Measurements from ENCODE around the gene MIA3. TPM values are rescaled to one million over a fixed set of nuclear protein-coding genes. Genes with fewer than 3 reads are reported as not detected.

Gene MIA3
- total RNA-seq, 2 donors from 2014 or later: 64.3 to 74.9 TPM

DNA sequence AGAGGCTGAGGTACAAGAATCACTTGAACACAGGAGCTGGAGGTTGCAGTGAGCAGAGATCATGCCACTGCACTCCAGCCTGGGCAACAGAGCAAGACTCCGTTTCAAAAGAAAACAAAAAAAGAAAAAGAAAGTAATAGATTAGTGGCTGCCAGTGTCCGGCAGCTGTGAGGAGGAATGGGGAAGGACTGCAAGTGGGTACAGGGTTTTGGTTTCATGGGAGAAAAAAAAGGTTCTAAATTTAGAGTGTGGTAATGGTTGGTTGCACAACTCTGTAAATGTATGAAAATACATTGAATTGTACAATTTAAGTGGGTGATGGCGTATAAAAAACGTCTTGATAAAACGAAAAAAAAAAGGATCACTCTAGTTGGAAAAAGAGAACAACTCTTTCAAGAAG, 34.8 kb upstream of the MIA3 start:
- no peak for DNase-seq (ENCODE audit: low spot score)
- TF ChIP-seq POLR2AphosphoS5 (IDR thresholded peaks at IDR 0.05) (no peak), POLR2A (IDR thresholded peaks at IDR 0.05) (no peak)
- TF ChIP-seq, protein P1, sequence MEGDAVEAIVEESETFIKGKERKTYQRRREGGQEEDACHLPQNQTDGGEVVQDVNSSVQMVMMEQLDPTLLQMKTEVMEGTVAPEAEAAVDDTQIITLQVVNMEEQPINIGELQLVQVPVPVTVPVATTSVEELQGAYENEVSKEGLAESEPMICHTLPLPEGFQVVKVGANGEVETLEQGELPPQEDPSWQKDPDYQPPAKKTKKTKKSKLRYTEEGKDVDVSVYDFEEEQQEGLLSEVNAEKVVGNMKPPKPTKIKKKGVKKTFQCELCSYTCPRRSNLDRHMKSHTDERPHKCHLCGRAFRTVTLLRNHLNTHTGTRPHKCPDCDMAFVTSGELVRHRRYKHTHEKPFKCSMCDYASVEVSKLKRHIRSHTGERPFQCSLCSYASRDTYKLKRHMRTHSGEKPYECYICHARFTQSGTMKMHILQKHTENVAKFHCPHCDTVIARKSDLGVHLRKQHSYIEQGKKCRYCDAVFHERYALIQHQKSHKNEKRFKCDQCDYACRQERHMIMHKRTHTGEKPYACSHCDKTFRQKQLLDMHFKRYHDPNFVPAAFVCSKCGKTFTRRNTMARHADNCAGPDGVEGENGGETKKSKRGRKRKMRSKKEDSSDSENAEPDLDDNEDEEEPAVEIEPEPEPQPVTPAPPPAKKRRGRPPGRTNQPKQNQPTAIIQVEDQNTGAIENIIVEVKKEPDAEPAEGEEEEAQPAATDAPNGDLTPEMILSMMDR (IDR thresholded peaks at IDR 0.05): no peak
- no peaks in the 10 kb centered on the region for H3K9me3 ChIP-seq
- intact Hi-C loops (cut with DNase I): no loop called here
- no peak overlapping the region for H3K4me3 ChIP-seq
- no peaks in the 10 kb centered on the region for H3K36me3 ChIP-seq
- H3K27me3 ChIP-seq (replicated peaks; ENCODE audit: insufficient read depth): no peaks in the 10 kb centered on the region
- WGBS: 89% methylated on average over 5 of the region's 5 CpGs
- no peaks in the 10 kb centered on the region for H3K4me1 ChIP-seq (replicated peaks)
- H3K27ac ChIP-seq: no peak overlapping the region

DNA sequence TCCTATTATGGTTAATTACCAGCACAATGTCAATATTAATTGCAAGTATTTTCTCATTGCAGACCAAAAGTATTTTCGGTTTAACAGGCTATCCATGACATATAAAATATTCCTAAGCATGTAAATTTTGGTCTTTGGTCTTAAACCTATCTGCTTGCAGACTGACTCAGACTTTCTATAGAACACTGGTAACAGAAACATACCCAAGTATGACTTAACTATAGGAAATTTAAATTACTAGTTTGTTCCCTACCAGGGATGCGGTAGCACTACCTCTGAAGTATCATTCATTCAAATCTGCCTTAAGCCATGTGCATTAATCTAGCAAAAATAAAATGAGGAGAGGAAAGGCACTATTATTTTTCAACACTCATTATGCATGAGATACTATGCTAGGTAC, 31.1 kb upstream of the MIA3 start:
- TF ChIP-seq POLR2A (IDR thresholded peaks at IDR 0.05): no peak
- Histone ChIP-seq H3K4me3 (no peak overlapping the region), H3K9me3 (no peaks in the 10 kb centered on the region), H3K4me1 (replicated peaks) (peaks cover 2% of the 10 kb centered on the region), H3K27me3 (replicated peaks; ENCODE audit: insufficient read depth) (no peaks in the 10 kb centered on the region), H3K27ac (no peak overlapping the region), H3K36me3 (no peaks in the 10 kb centered on the region)
- intact Hi-C loops (cut with DNase I): no loop called here
- DNase-seq (ENCODE audit: low spot score): no peak
- WGBS: 92% methylated on average over 2 of the region's 2 CpGs

DNA sequence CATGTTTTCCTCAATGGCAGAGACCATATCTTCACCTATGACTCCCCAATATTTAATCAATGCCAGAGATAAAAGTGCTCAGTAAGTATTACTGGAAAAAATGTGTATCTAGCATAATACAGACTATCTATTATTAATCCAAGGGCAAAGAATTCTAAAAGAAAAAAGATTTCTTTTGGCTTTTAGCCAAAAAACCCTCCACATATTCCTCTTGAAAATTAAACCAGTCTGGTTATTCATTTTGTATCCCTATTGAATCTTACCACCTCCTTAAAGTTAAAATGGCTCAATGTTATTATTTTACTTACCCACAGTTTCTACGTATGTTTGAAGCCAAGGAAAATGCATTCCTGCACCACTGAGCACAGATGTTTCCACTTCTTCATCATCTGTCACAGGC, 29.8 kb upstream of the MIA3 start:
- Histone ChIP-seq H3K27ac (no peak overlapping the region), H3K4me3 (no peak overlapping the region), H3K9me3 (no peaks in the 10 kb centered on the region), H3K27me3 (replicated peaks; ENCODE audit: insufficient read depth) (no peaks in the 10 kb centered on the region), H3K4me1 (replicated peaks) (peaks cover 2% of the 10 kb centered on the region), H3K36me3 (no peaks in the 10 kb centered on the region)
- 84% methylated on average over 1 of the region's 1 CpG for WGBS
- no peak for DNase-seq (ENCODE audit: low spot score)
- intact Hi-C loops (cut with DNase I): no loop called here
- no peak for TF ChIP-seq POLR2AphosphoS5 (IDR thresholded peaks at IDR 0.05)
- no peak for TF ChIP-seq POLR2A (IDR thresholded peaks at IDR 0.05)
- TF ChIP-seq, protein P1 (IDR thresholded peaks at IDR 0.05): no peak

DNA sequence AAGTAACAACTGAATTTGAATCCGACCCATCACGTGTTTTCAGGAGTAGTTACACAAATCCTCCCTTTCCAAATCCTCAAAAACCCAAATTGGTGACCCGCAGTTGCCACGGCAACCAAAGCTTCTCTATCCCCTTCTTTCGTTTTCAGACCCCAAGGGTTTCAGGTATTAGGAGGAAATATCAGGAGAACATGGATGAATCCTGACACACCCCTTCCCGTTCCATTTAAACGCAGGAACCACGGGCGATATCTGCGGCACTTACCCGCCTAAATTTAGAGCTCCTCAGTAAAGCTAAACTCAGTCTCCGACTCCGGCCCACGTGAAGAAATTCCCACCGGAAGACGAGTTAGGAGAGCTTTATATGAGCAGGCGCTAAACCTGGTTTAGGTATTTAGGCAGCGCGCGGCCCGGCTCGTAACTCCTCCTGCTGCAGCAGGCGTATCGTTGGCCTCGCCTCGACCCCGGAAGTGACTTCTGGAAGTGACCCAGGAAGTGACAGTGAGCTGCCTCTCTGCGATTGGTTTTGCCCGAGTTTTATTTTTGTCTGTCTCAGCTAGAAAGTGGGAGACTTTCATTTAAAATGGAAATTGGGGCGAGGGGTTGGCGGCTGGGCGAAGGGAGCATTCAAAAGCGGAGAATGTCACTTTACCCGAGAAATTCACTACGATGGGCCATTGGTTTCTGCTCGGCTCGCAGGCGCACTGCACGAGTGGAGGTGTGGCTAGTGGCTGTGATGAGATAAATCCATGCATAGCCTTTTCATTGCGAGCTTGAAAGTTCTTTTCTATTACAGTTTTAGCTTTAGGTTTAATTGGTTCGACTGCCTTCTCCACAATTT, 28.2 kb upstream of the MIA3 start, which contains the start of gene TAF1A:
TSS of gene TAF1A (minus strand) at position 472 of the 841 bp plus-strand sequence.
- Histone ChIP-seq H3K27ac (peak within 1 kb of the TSS; percentile 78 to 82), H3K4me1 (replicated peaks) (peaks cover 2% of the 10 kb centered on the region), H3K9me3 (no peaks in the 10 kb centered on the region), H3K36me3 (no peaks in the 10 kb centered on the region), H3K4me3 (peak within 1 kb of the TSS; percentile 56 to 57), H3K27me3 (replicated peaks; ENCODE audit: insufficient read depth) (no peaks in the 10 kb centered on the region)
- intact Hi-C loops (cut with DNase I): no loop called here
- DNase-seq (ENCODE audit: low spot score): peak; percentile 82
- TF ChIP-seq POLR2A (IDR thresholded peaks at IDR 0.05): no peak
- TF ChIP-seq, protein P1 (IDR thresholded peaks at IDR 0.05): no peak
- peak; percentile 71 for TF ChIP-seq POLR2AphosphoS5 (IDR thresholded peaks at IDR 0.05)
- under 1% methylated on average over 41 of the region's 41 CpGs for WGBS

DNA sequence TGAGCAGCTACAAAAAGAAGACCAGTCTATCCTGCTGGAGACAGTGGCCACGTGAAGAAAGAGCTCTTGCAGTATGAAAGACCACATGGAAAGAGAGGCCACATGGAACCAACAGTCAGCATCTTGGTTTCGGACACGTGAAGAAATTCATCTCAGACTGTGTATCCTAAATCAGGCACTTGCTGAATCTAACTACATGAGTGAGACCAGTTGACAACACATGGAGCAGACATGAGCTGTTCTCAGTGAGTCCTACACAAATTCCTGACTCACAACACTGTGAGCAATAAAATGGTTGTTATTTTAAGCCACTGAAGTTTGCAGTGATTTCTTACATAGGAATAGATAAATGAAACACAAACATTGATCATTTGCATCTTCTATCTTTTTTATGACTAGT, 25.7 kb upstream of the MIA3 start:
- Histone ChIP-seq H3K27ac (no peak overlapping the region), H3K4me1 (replicated peaks) (peaks cover 2% of the 10 kb centered on the region), H3K27me3 (replicated peaks; ENCODE audit: insufficient read depth) (no peaks in the 10 kb centered on the region), H3K4me3 (no peak overlapping the region), H3K9me3 (no peaks in the 10 kb centered on the region), H3K36me3 (no peaks in the 10 kb centered on the region)
- no peak for DNase-seq (ENCODE audit: low spot score)
- TF ChIP-seq POLR2AphosphoS5 (IDR thresholded peaks at IDR 0.05) (no peak), POLR2A (IDR thresholded peaks at IDR 0.05) (no peak)
- TF ChIP-seq, protein P1 (IDR thresholded peaks at IDR 0.05): no peak
- intact Hi-C loops (cut with DNase I): no loop called here
- WGBS: 81% methylated on average over 3 of the region's 3 CpGs

Measured in prostate gland (tissue), 2 donors.